Endothelial cell of umbilical vein (primary cell): ENCODE results near the gene TMEM128.

Experiments used
- CTCF ChIP-seq, 2 donors: IDR thresholded peaks; 1 replicate in 1 of 2; 2 replicates in 1 of 2; pipeline ENCODE4 v1.5.1; 2011; ENCODE audit warnings: low read length in 2 of 2, mild to moderate bottlenecking in 2 of 2, moderate library complexity in 2 of 2, control low read depth in 1 of 2, inconsistent platforms in 1 of 2, low read depth in 1 of 2; ENCODE audit not compliant: insufficient read depth in 1 of 2; ENCODE audit errors: extremely low read depth in 1 of 2
- POLR2A ChIP-seq: IDR thresholded peaks from 2 replicates; pipeline ENCODE4 v1.6.1; 2012; ENCODE audit warnings: low read depth, mild to moderate bottlenecking, control low read depth, low read length
- POLR2AphosphoS5 ChIP-seq: IDR thresholded peaks from 2 replicates; pipeline ENCODE4 v1.6.1; 2012; ENCODE audit warnings: low read depth, mild to moderate bottlenecking, control low read depth, low read length, moderate library complexity; ENCODE audit not compliant: insufficient read depth

- TF ChIP-seq POLR2AphosphoS5 (peak; percentile 87), CTCF (IDR thresholded peaks at IDR 0.05; ENCODE audit: extremely low read depth in 1 of 2, insufficient read depth in 1 of 2, low read depth in 1 of 2, low read length in 2 of 2) (peak; percentile 16 to 34), POLR2A (peak; percentile 86)
Measured at GRCh38 chr4:4248029-4248884, at the start of gene TMEM128.
